ENCODE results near the gene B3GALT5.

Gene B3GALT5

DNA sequence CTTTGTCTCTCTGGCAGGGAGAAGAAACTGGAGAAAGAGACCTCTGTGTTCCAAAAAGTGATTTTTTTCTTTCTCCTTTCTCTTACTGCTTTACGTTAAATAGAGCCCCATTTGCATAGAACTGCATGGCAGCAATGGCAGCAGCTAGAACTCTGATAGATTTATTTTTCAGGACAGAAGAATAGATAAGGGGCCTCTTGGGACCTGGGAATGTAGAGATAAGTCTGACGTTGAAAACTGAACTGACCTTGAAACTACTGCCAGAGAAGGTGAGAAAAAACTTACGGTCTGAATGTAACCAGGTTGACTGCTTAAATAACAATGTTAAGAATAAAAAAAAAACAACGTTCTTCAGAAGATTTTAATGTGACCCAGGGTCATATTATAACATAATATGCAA, 25.4 kb upstream of the B3GALT5 start:
- DNase-seq: no peak
- Histone ChIP-seq H3K4me3 (ENCODE audit: low read depth, low read length) (no peak overlapping the region), H3K27me3 (no peaks in the 10 kb centered on the region), H3K4me1 (no peaks in the 10 kb centered on the region), H3K9me3 (no peaks in the 10 kb centered on the region), H3K36me3 (no peaks in the 10 kb centered on the region)
- TF ChIP-seq, protein P1, sequence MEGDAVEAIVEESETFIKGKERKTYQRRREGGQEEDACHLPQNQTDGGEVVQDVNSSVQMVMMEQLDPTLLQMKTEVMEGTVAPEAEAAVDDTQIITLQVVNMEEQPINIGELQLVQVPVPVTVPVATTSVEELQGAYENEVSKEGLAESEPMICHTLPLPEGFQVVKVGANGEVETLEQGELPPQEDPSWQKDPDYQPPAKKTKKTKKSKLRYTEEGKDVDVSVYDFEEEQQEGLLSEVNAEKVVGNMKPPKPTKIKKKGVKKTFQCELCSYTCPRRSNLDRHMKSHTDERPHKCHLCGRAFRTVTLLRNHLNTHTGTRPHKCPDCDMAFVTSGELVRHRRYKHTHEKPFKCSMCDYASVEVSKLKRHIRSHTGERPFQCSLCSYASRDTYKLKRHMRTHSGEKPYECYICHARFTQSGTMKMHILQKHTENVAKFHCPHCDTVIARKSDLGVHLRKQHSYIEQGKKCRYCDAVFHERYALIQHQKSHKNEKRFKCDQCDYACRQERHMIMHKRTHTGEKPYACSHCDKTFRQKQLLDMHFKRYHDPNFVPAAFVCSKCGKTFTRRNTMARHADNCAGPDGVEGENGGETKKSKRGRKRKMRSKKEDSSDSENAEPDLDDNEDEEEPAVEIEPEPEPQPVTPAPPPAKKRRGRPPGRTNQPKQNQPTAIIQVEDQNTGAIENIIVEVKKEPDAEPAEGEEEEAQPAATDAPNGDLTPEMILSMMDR (IDR thresholded peaks at IDR 0.05; ENCODE audit: low read depth, low read length): no peak

DNA sequence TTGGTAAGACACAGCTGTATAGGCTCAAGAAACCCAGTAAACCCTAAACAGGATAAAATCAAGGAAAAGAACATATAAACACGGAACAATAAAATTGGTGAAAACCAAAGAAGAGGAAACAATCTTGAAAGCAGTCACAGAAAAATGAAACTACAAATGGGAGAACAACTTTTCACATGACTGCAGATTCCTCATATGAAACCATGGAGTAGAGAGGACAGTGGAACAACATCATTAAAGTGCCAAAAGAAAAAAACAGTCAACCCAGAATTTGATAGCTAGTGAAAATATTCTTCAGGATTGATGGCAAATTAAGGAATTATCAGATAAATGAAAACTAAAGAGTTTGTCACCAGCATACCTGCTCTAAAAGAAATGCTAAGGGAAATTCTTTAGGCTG, 23.9 kb upstream of the B3GALT5 start:
- DNase-seq: no peak
- Histone ChIP-seq H3K4me1 (no peaks in the 10 kb centered on the region), H3K9me3 (no peaks in the 10 kb centered on the region), H3K36me3 (no peaks in the 10 kb centered on the region), H3K27me3 (no peaks in the 10 kb centered on the region), H3K4me3 (ENCODE audit: low read depth, low read length) (no peak overlapping the region)
- TF ChIP-seq, protein P1 (IDR thresholded peaks at IDR 0.05; ENCODE audit: low read depth, low read length): no peak

DNA sequence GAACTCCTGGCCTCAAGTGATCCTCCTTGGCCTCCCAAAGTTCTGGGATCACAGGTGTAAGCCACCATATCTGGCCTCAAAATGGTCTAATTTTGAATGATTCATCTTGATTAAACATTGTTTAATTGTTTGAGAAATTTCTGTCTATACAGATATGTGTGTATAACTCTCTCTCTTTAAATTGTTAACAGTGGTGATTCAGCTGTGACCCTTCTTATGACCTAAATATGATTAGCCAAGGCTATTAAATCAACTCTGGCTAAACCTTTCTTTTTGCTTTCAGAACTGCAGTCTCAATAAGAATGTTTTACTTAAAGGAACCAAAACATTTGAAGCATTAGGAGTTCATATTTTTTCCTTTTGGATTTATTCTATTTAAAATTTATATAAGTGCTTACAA, 19.2 kb upstream of the B3GALT5 start:
- no peaks in the 10 kb centered on the region for H3K4me1 ChIP-seq
- H3K36me3 ChIP-seq: no peaks in the 10 kb centered on the region
- no peaks in the 10 kb centered on the region for H3K9me3 ChIP-seq
- no peak for DNase-seq
- H3K27me3 ChIP-seq: no peaks in the 10 kb centered on the region
- no peak overlapping the region for H3K4me3 ChIP-seq (ENCODE audit: low read depth, low read length)
- TF ChIP-seq, protein P1 (IDR thresholded peaks at IDR 0.05; ENCODE audit: low read depth, low read length): no peak

DNA sequence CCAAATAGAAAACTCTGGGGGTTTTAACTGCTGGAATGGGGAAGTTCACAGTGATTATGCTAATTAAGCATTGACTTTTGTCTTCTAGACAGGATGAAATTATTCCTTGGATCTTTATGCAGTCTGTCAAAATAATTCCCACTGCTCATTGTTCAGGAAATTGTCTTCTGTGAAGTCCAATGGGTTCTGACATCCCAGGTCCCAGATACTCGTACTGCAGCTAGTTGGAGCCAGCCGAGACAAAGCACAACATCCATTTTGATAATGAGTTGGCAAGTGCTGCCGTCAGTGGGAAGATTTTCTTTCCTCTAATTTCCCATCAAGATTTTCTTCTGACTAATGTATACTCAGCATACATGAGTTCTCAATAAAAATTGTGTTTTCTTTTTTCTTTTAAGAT, 17.3 kb upstream of the B3GALT5 start:
- H3K27me3 ChIP-seq: no peaks in the 10 kb centered on the region
- H3K4me1 ChIP-seq: no peaks in the 10 kb centered on the region
- DNase-seq: no peak
- H3K9me3 ChIP-seq: no peaks in the 10 kb centered on the region
- TF ChIP-seq, protein P1 (IDR thresholded peaks at IDR 0.05; ENCODE audit: low read depth, low read length): no peak
- H3K36me3 ChIP-seq: no peaks in the 10 kb centered on the region
- H3K4me3 ChIP-seq (ENCODE audit: low read depth, low read length): no peak overlapping the region

DNA sequence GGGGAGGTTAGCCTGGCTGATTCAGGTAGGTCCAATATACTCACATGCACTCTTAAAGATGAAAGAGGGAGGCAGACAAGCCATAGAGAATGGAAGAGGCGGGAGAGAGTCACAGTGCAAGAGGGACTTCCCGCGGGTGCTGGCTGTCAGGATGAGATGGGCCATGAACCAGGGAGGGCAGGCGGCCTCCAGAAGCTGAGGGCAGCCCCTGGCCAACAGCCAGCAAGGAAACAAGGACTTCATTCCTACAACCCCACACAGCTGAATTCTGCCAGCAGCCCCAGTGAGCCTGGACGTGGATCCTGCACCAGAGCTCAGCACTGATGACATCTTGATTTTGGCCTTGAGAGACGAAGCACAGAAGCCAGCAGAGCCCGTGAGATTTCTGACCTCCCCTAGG, 15.1 kb upstream of the B3GALT5 start:
- Histone ChIP-seq H3K36me3 (no peaks in the 10 kb centered on the region), H3K27me3 (no peaks in the 10 kb centered on the region), H3K4me3 (ENCODE audit: low read depth, low read length) (no peak overlapping the region), H3K4me1 (no peaks in the 10 kb centered on the region), H3K9me3 (no peaks in the 10 kb centered on the region)
- no peak for DNase-seq
- TF ChIP-seq, protein P1 (IDR thresholded peaks at IDR 0.05; ENCODE audit: low read depth, low read length): no peak

DNA sequence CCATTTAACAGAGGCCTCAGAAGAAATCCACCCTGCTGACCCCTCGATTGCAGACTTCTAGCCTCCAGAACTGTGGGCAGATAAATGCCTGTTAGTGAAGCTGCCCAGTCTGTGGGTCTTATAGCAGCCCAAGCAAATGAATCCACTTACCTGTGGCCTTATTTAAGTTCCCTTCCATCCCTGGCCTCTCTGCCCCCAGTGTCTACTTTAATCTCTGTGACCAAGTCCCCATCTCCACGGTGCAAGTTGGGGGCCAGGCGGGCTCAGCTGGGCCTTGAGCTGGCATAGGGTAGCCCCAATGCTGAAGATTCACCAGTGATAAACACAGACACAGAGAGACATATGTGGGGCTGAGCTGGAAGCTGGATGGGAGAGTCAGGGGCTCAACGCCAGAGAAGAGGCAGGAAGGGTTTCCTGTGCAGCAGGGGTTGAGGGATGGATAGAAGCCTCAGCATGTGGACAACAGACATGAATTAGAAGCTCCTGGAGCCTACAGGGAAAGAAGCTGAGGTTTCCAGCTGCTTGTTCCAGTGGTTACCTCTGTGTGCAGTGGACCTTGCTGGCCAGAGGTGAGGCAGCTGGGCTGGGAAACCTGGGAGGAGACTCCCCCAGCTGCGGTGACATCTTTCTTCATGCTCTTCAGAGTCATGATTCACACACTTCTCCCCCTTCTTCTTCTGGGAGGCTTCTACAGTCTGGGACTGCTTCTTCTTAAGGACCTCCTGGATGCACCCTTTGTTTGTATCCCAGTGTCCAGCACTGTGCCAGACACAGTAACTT, 13.4 kb upstream of the B3GALT5 start:
- no peaks in the 10 kb centered on the region for H3K9me3 ChIP-seq
- no peak overlapping the region for H3K4me3 ChIP-seq (ENCODE audit: low read depth, low read length)
- no peaks in the 10 kb centered on the region for H3K36me3 ChIP-seq
- no peak for DNase-seq
- TF ChIP-seq, protein P1 (IDR thresholded peaks at IDR 0.05; ENCODE audit: low read depth, low read length): no peak
- H3K27me3 ChIP-seq: no peaks in the 10 kb centered on the region
- no peaks in the 10 kb centered on the region for H3K4me1 ChIP-seq
